K562 (cell line): ENCODE results near the gene SLC26A6. TPM values are rescaled to one million over a fixed set of nuclear protein-coding genes. Genes with fewer than 3 reads are reported as not detected.

Experiments
- ATAC-seq: fragments of 200-7000 bp; cut with Tn5 transposase; 3 replicates; pipeline ENCODE4 v1.9.1; 2020; ENCODE audit warnings: moderate library complexity
- BruUV-seq: library from RNA; stranded (reverse); fragments of 400-500 nt; replicated peaks from 2 replicates; lab custom pipeline; 2021; lab: Mats Ljungman, UMichigan
- CTCF ChIA-PET: fragments of 300-600 bp; formaldehyde crosslinking; extraction: SDS; loops from one replicate; lab custom pipeline; 2021; ENCODE audit warnings: low intra/inter-chr PET ratio; lab: Yijun Ruan, JAX
- POLR2A ChIA-PET: fragments of 300-600, 350-650 bp; sonication (Branson Sonifier 250); formaldehyde crosslinking; extraction: SDS; loops from one replicate; lab custom pipeline; 2021; ENCODE audit warnings: antibody characterized with exemption, inconsistent platforms; lab: Yijun Ruan, JAX
- DNase-seq, 4 experiments: peaks; one replicate each; pipeline versions ENCODE4 v3.0.0 to v3.0.0-alpha.2; 2011 to 2018; ENCODE audit warnings: low spot score in 3 of 4, mixed read lengths in 3 of 4; ENCODE audit errors: extremely low read depth in 1 of 4
- FAIRE-seq: peaks from 2 replicates; lab custom pipeline; 2011; peaks lifted over from hg19 to GRCh38; lab: Jason Lieb, UNC
- H2AFZ ChIP-seq: 2 replicates; pipeline ENCODE4 v1.6.0; 2011; ENCODE audit warnings: low read depth, low read length, control low read depth, inconsistent platforms
- H3K27ac ChIP-seq: fragments of 200-600 bp; 3 replicates; pipeline ENCODE4 v1.8.0; 2011; ENCODE audit warnings: low read depth, mild to moderate bottlenecking, control low read depth, inconsistent platforms, low read length, moderate library complexity, mixed read lengths; ENCODE audit errors: extremely low read depth
- H3K27me3 ChIP-seq, 2 experiments: fragments of 300-600 bp in 1 of 2; 2 replicates in 1 of 2; 3 replicates in 1 of 2; pipeline versions ENCODE4 v1.6.0 to v1.8.0; 2011; ENCODE audit warnings: inconsistent platforms in 2 of 2, low read length in 2 of 2, mild to moderate bottlenecking in 1 of 2, mixed read lengths in 1 of 2, moderate library complexity in 1 of 2; ENCODE audit not compliant: control insufficient read depth in 2 of 2, insufficient read depth in 2 of 2
- H3K36me3 ChIP-seq: fragments of 300-600 bp; 3 replicates; pipeline ENCODE4 v1.8.0; 2011; ENCODE audit warnings: mild to moderate bottlenecking, low read length, inconsistent platforms; ENCODE audit not compliant: control insufficient read depth, insufficient read depth
- H3K4me1 ChIP-seq, 2 experiments: fragments of 200-600 bp in 1 of 2; replicated peaks in 1 of 2; 2 replicates in 1 of 2; 3 replicates in 1 of 2; pipeline versions ENCODE4 v1.5.1 to v1.8.0; 2011; ENCODE audit warnings: inconsistent platforms in 2 of 2, low read length in 2 of 2, mild to moderate bottlenecking in 1 of 2, mixed read lengths in 1 of 2, moderate library complexity in 1 of 2; ENCODE audit not compliant: control insufficient read depth in 2 of 2, insufficient read depth in 2 of 2
- H3K4me2 ChIP-seq: 2 replicates; pipeline ENCODE4 v1.6.1; 2011; ENCODE audit warnings: low read length, control low read depth, inconsistent platforms, mixed read lengths; ENCODE audit not compliant: insufficient read depth
- H3K4me3 ChIP-seq: fragments of 200-600 bp; sonication (generic), shearing (Covaris generic); 2 replicates; pipeline ENCODE4 v1.5.1; 2016; ENCODE audit warnings: control low read depth, inconsistent platforms
- H3K79me2 ChIP-seq: fragments of 200-600 bp; 3 replicates; pipeline ENCODE4 v1.8.0; 2011; ENCODE audit warnings: low read length, inconsistent platforms; ENCODE audit not compliant: control insufficient read depth, insufficient read depth
- H3K9ac ChIP-seq, 2 experiments: 2 replicates each; pipeline versions ENCODE4 v1.6.0 to v1.6.1; 2011; ENCODE audit warnings: low read depth in 2 of 2, low read length in 2 of 2, control low read depth in 1 of 2, inconsistent platforms in 1 of 2, mild to moderate bottlenecking in 1 of 2, mixed read lengths in 1 of 2; ENCODE audit not compliant: insufficient read depth in 1 of 2
- H3K9me1 ChIP-seq: one replicate; pipeline ENCODE4 v1.6.0; 2011; ENCODE audit warnings: inconsistent platforms, mild to moderate bottlenecking, low read length, moderate library complexity; ENCODE audit not compliant: control insufficient read depth, insufficient read depth
- H3K9me3 ChIP-seq: replicated peaks from 2 replicates; pipeline ENCODE4 v1.5.1; 2011; ENCODE audit warnings: low read depth, low read length, inconsistent platforms; ENCODE audit not compliant: control insufficient read depth, insufficient read depth
- H4K20me1 ChIP-seq: replicated peaks from 2 replicates; pipeline ENCODE4 v1.6.1; 2011; ENCODE audit warnings: low read length, inconsistent platforms, mixed read lengths; ENCODE audit not compliant: control insufficient read depth, insufficient read depth
- BRCA1 ChIP-seq, 2 experiments: fragments of 450-650 bp in 1 of 2; sonication (generic) in 1 of 2; formaldehyde crosslinking in 1 of 2; IDR thresholded peaks; 2 replicates each; pipeline versions ENCODE4 v1.5.0 to v1.6.1; 2017 to 2020; ENCODE audit warnings: mild to moderate bottlenecking in 1 of 2, missing genetic modification reagents in 1 of 2
- CEBPB ChIP-seq: fragments of 450-650 bp; IDR thresholded peaks from 2 replicates; pipeline ENCODE4 v1.6.1; 2016; ENCODE audit warnings: missing genetic modification characterization, missing compliant biosample characterization
- CEBPG ChIP-seq, 3 experiments: fragments of 200-800 bp in 1 of 3; sonication (Bioruptor generic) in 1 of 3; sonication (generic) in 1 of 3; formaldehyde crosslinking in 1 of 3; IDR thresholded peaks in 2 of 3; conservative IDR thresholded peaks in 1 of 3; 2 replicates each; pipeline versions ENCODE4 v1.6.1 to v1.8.0; 2016 to 2022; ENCODE audit warnings: missing compliant biosample characterization in 2 of 3, missing genetic modification characterization in 2 of 3, mild to moderate bottlenecking in 1 of 3, missing genetic modification reagents in 1 of 3
- ETV6 ChIP-seq, 3 experiments: fragments of 150-350 bp in 1 of 3; sonication (generic) in 1 of 3; formaldehyde crosslinking in 1 of 3; IDR thresholded peaks; 2 replicates each; pipeline versions ENCODE4 v1.6.1 to v1.8.0; 2014 to 2022; ENCODE audit warnings: borderline replicate concordance in 2 of 3, low read depth in 2 of 3, antibody characterized with exemption in 1 of 3, low read length in 1 of 3, mild to moderate bottlenecking in 1 of 3, missing genetic modification reagents in 1 of 3
- NEUROD1 ChIP-seq: fragments of 150-350 bp; IDR thresholded peaks from 2 replicates; pipeline ENCODE4 v1.6.1; 2014; ENCODE audit warnings: borderline replicate concordance, low read length, low read depth; ENCODE audit not compliant: partially characterized antibody
- WGBS: fragments of 100-300 bp; shearing (Covaris generic); methylation state at CpG from one replicate; pipeline ENCODE4 v1.1.6; 2016; ENCODE audit warnings: low coverage, mixed read lengths; ENCODE audit not compliant: insufficient coverage; ENCODE audit errors: missing lambda C conversion rate; 5-methylcytosine and 5-hydroxymethylcytosine counted together
- in situ Hi-C: fragments of 300-500 bp; cut with MboI; formaldehyde crosslinking; loops from 4 replicates; pipeline ENCODE4 v1.15.0; 2018; ENCODE audit warnings: inconsistent platforms, mixed read lengths
- intact Hi-C: fragments of 100-400 bp; cut with micrococcal nuclease; formaldehyde crosslinking; loops from 2 replicates; pipeline ENCODE4 v1.14.2; 2022
- polyA plus RNA-seq, 8 experiments: library from polyadenylated mRNA; depleted of rRNA in 4 of 8; stranded (reverse) in 5 of 8; unstranded in 3 of 8; fragments of >200 nt; fragmentation: Nextera tagmentation in 2 of 8; fragmentation: Illumina TruSeq in 1 of 8; extraction: Ambion mirVana in 2 of 8; extraction: Trizol in 1 of 8; gene quantifications; 2 replicates each; pipeline versions ENCODE4 v1.2.1 to v1.2.3, GENCODE V29; 2011 to 2014; ENCODE audit warnings: inconsistent platforms in 1 of 8, missing spikeins in 1 of 8
- total RNA-seq, 7 experiments: library from RNA; depleted of rRNA in 6 of 7; stranded (reverse); fragments of >200 nt in 6 of 7; fragmentation: Illumina TruSeq in 2 of 7; extraction: Trizol in 2 of 7; gene quantifications; 2 replicates each; pipeline versions ENCODE4 v1.2.1 to v1.2.3, GENCODE V29; 2011 to 2021; ENCODE audit warnings: low replicate concordance in 1 of 7

Gene SLC26A6
- total and polyA plus RNA-seq, 9 of the 15 experiments (the other 6 are each of a cell fraction or from before 2014, with no cell fraction given), result 2.1 to 27.2 (median 14.8) TPM

DNA sequence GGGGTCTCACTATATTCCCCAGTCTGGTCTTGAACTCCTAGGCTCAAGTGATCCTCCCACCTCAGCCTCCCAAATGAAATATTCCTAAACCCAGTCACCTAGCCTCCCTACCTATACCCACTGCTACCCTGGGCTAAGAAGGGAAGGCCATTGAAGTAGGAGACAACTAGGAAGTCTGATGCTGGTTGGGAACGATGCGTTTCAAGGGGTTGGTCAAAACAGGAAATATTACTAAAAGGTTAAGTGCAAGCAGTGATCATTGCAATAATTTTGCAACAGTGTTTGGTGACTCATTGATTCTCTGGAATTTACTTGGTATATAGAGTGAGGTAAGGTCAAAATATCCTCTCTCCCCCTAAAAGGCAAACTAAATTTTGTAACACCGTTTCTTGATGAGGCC is 21.2 kb downstream of the SLC26A6 start:
- intact Hi-C loops, result no loop called here
- no peak for ATAC-seq
- Histone ChIP-seq H3K4me1 (peaks cover 0 to 8% of the 10 kb centered on the region in 2 experiments; a peak in 2 of 5 replicates), H4K20me1 (no peaks in the 10 kb centered on the region), H3K9me1 (no peaks in the 10 kb centered on the region), H3K9ac (no peak overlapping the region), H3K9me3 (peaks cover 6% of the 10 kb centered on the region; the same call in 1 of the 2 replicates), H3K27me3 (no peaks in the 10 kb centered on the region), H3K4me2 (no peak overlapping the region), H3K79me2 (peaks cover 6% of the 10 kb centered on the region), H3K36me3 (no peaks in the 10 kb centered on the region), H3K27ac (no peak overlapping the region), H2AFZ (no peak overlapping the region), H3K4me3 (no peak overlapping the region)
- no TSS peak for BruUV-seq
- FAIRE-seq, result no peak
- in situ Hi-C loops, result no loop called here
- DNase-seq, result no peak
- TF ChIP-seq NEUROD1, result no peak
- TF ChIP-seq ETV6 (IDR thresholded peaks at IDR 0.05; ENCODE audit: borderline replicate concordance in 1 of 2, low read depth in 2 of 2, low read length in 1 of 2), result no peak
- no peak for TF ChIP-seq ETV6 (CRISPR knock-in tag; IDR thresholded peaks at IDR 0.05; ENCODE audit: borderline replicate concordance)
- TF ChIP-seq CEBPG (CRISPR knock-in tag; IDR thresholded peaks at IDR 0.05), result no peak
- peak in 1 of 2 experiments; percentile 58; a peak in 2 of 4 replicates for TF ChIP-seq CEBPG (tag; conservative IDR thresholded peaks at IDR 0.05 in 1 of 2, IDR thresholded peaks at IDR 0.05 in 1 of 2)
- ChIA-PET CTCF (no interaction called here), POLR2A (no interaction called here)
- WGBS, result 0% methylated on average over 3 of the region's 3 CpGs

DNA sequence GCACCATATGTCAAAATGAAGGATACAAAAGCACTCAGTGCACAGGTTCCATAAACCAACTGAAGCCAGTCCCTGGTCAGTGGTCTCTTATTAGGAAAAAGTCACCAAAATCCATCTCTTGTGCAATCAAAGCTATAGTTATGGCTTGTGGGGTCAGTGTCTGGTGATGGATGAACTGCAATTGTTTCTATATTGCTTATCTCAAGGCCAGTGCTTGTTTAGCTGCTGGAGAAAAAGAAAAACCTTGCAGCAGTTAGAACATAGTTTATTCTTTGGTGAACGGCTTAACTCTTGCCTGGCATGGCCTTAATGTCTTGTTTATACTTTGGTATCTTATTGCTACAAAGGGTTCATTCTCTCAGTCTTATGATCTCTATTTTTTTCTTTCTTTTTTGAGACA is 23.0 kb downstream of the SLC26A6 start:
- CTCF ChIA-PET, result no interaction called here
- DNase-seq, result no peak
- TF ChIP-seq CEBPG (CRISPR knock-in tag; IDR thresholded peaks at IDR 0.05) (no peak), CEBPG (tag; conservative IDR thresholded peaks at IDR 0.05 in 1 of 2, IDR thresholded peaks at IDR 0.05 in 1 of 2) (no peak), CEBPB (tag) (peak; percentile 57; the same call in 1 of the 2 replicates), BRCA1 (IDR thresholded peaks at IDR 0.05) (no peak), BRCA1 (CRISPR knock-in tag; IDR thresholded peaks at IDR 0.05) (no peak)
- Histone ChIP-seq H3K9me3 (peaks cover 2% of the 10 kb centered on the region; the same call in 1 of the 2 replicates), H3K36me3 (peaks cover 13% of the 10 kb centered on the region; the same call in 2 of the 3 replicates), H2AFZ (no peak overlapping the region), H4K20me1 (no peaks in the 10 kb centered on the region), H3K4me3 (no peak overlapping the region), H3K27me3 (no peaks in the 10 kb centered on the region), H3K9ac (no peak overlapping the region), H3K27ac (no peak overlapping the region), H3K79me2 (peaks cover 23% of the 10 kb centered on the region), H3K4me1 (peaks cover 4 to 13% of the 10 kb centered on the region in 2 experiments; a peak in 2 of 5 replicates), H3K9me1 (no peaks in the 10 kb centered on the region), H3K4me2 (no peak overlapping the region)
- intact Hi-C loops, result no loop called here
- no TSS peak for BruUV-seq
- no peak for ATAC-seq
- in situ Hi-C loops, result no loop called here
- POLR2A ChIA-PET, result no interaction called here
- 30% methylated on average over 1 of the region's 1 CpG for WGBS
- no peak for FAIRE-seq
